NCI-H526 treated with DMSO at 0.1 percent for 48 hours (cell line): ENCODE measurements around the gene MIAT.

Experiments
- DNase-seq: peaks from one replicate; lab custom pipeline; 2025; lab: John Stamatoyannopoulos, UW

Gene MIAT

DNA sequence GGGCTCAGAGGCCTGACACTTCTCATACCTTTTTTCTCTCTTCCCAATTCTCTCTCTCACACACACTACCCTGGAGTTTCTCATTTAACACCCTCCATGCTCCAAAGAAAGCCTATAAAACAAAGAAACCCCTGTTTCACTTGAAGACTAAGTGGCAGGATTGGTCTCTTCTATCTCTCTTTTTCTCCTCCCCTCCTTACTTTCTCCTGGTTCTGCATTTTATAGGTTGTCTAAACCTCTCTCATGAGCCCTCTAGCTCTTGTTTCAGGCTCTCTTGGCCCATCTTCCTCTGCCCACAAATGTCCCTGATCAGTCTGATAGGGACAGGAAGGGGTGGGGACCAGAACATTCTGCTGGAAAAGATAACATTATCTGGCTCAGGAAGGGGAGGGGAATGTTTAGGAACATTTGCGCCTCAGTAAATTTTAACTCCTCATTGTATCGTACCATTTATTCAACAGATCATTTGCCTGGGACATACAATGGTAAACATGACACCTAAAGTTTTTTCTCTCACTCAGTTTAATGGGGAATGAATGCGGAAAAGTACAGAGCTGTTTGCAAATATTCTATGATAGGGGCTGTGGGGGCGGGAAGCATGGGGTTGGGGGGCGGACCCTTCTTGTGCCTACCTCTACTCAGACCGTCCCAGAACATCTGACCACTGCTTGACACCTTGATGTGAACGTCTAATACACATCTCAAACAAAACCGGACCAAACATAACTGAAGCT lies 24.8 kb upstream of the MIAT start:
- DNase-seq, result no peak

DNA sequence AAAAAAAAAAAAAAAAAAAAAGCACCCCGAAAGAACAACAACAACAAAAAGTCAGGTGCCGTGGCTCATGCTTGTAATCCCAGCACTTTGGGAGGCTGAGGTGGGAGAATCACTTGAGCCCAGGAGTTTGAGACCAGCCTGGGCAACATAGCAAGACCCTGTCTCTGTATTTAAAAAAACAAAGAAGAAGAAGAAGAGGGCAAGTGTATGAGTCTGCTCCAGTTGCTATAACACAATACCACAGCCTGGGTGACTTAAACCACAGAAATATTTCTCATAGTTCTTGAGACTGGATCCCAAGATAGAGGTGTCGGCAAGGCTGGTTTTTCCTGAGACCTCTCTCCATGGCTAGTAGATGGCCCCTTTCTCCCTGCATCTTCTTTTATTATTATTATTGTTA lies 23.2 kb upstream of the MIAT start:
- DNase-seq, result no peak

DNA sequence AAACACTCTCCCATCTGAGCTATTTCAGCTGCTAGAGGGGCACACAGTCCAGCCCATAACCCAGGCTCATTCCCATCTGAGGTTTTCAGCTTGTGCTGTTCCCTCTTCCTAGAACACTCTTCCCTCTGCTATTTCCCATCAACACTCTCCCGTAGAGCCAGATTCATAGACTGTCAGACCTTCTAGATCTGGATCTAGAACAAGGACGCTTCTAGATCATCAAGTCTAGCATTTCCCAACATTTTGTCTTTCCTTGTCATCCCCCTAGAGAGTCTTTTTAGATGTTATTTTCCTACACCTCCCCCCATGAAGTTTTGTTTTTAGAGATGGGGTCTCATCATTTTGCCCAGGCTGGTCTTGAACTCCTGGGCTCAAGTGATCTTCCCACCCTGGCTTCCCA lies 22.3 kb upstream of the MIAT start:
- DNase-seq, result no peak

DNA sequence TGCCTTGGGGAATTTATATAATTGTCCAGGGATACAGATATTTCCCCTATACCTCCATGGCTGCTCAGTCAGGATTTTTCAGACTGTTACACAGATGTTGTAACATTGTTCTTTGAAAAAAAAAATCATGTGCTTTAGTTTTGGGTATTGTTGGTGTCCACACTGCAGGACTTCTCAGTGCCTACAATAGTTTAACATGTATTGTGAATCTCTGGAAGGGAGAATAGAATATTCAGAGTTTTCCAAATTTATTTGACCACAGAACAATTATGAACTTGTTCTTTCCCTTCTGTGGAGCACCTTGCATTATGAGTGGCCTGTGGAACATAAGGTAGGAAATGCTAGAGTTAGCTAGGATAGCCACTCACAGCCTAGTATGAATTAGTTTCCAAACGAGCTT lies 21.1 kb upstream of the MIAT start:
- no peak for DNase-seq

DNA sequence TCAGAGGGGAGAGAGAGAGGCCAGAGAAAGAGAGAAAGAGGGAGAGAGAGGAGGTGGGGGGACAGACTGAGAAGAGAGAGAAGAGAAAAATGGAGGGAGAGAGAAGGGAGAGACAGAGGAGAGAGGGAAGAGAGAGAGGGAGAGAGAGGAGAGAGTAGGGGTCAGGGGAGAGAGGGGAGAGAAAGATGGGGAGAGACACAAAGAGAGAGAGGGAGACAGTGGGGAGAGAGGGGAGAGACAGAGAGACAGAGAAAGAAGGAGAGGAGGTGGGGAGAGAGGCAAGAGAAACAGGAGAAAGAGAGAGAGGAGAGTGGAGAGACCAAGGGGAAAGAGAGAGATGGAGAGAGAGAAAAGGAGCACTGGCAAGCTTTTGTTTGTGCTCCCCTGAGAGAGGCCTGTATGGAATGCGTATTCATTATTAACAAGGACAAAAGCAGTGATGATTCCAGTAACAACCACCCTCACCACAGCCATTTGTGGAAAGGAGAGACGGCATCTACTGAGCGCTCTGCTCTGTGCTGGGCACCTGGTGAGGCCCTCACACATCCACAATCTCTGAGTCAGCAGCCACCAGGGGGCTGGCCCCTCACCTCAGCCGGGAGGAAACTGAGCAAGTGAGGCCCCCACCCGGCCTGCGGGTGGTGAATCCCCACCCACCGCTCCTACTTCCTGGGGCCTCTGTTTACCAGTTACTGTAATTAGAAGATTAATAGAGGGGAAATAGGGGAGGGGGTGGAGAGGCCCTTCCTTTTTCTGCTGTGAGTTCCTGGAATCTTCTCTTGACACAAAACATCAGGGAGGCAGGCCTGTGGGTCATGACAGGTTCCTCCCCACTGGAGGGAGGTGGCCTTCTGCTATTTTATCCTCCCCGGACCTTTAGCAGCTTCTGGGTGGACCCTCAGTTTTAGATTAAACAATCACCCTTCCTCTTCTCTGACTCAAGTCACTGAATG lies 14.6 kb upstream of the MIAT start:
- DNase-seq, result no peak

DNA sequence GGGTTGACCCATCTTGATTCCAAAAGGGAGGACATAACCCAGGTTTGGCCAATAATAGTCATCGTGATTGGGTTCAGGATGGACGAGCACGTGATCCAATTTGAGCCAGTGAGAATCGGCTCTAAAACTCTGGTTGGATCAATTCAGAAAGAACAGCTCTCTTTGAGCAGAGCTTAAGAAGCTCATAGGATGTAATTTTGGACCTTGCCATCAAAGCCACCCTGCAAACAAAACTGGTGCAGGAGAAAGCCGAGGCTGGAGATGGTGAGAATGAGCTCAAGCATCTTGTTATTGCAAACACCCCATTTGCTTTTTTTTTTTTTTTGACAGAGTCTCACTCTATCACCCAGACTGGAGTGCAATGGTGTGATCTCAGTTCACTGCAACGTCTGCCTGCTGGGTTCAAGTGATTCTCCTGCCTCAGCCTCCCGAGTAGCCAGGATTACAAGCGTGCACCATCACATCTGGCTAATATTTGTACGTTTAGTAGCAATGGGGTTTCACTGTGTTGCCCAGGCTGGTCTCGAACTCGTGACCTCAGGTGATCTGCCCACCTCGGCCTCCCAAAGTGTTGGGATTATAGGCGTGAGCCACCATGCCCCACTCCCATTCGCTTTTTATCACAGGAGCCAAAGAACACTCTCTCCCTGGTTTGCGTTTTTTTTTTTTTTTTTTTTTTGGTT lies 13.8 kb upstream of the MIAT start:
- no peak for DNase-seq

DNA sequence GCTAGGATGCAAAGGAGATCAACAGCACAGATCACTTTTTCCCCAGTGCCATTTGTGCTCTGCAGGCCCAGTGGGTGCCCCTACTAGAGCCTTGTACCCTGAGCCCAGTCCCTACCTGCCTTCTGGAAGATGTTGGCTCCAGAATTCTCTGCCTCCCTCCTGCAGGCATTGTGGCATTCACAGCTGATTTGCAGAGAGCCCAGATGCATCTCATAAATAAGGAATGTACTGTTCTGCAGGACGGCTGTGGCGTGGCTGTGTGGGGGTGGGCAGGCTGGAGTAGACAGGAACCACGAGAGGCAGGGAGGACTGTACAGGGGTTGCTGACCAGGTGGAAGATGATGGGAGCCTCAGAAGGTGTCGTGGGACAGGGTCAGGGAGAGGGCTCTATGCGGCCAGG lies 11.2 kb upstream of the MIAT start:
- DNase-seq, result no peak

DNA sequence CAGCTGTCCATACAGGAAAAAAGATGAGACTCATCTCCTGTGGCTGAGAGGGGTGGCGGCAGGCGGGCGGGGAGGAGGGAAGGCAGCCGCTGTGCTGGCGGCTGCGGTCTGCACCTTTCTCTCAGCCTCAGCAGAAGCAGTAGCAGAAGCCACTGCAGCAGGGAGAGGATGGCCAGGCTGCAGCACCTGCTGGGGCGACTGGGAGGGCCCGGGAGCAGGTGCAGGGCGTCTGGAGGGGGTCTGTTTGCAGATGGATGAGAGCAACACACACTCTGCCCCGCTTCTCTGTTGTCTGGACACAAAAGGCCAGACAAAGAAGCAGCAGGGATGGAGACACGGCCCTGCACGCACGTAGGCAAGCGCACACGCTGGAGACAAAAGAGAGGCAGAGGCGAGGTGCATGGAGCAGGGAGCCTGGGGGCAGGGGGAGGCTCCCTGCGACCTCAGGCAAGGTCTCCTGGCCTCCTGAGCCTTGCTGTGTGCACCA lies 9.3 kb upstream of the MIAT start:
- peak; percentile 23 for DNase-seq

DNA sequence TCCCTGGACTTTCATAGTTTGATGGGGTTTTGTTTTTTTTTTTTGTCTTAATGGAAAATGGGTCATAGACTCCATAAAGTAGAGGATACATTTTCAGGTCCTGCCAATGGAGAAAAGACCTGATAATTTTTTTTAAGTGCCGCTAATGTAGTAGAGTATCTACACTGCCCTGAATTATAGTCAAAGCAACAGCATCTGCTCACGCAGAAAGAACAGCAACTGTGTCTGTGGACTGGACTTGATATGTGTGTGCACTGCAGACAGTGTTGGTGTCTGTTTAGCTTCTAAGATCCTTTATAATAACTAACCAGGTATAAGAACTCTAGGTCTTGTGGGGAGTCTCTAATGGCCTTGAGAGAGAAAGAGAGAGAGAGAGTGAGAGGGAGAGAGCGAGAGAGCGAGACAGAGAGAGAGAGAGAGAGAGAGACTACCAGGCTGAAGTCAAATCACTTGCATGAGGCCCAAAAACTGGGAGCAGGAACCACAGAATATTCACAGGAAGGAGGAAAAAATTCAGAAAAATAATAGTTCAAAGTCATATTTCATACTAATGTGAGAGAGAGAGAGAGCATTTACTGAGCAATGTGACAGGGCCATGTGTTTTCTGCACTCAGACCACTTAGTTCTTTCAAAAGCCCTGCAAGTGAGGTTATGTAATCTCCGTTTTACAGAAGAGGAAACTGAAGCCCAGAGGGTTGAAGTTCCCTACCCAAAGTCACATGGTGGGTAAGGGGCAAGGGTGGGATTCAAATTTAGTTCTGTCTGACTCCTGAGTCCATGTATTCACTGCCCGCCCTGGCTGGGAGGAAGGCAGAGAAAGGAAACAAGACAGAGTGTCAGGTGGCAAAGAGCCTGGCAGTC lies 8.6 kb upstream of the MIAT start:
- DNase-seq, result no peak

DNA sequence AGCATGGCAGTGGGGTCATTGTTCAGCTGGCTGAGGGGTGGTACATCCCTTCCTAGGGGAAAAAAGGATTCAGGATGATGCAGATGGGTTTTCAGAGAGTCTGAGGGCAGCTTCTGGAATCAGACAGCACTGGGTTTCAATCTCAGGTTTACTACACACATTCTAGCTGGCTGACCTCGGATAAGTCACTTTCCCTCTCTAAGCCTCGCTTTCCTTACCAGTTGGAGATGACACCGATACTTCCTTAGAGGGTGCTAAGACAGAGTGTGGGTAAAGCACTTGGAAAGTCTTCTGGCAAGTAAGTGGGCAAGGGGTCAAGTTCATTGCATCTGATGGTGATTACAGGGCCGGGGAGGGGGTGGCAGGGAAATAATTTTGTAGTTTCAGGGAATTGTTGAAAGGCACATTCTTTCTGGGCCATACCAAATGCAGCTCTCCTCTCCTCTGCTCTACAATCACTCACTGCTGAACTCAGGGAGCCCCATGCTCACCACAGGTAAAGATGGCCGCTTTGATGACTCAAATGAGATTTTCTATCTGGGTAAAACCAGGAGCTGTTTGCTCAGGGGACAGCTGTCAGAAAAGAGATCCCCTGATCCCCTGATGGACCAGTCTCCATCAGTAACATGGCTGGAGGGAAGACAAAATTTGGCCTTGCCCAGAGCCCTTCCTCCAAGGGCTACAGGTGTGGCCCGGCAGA lies 6.5 kb upstream of the MIAT start:
- DNase-seq, result no peak

DNA sequence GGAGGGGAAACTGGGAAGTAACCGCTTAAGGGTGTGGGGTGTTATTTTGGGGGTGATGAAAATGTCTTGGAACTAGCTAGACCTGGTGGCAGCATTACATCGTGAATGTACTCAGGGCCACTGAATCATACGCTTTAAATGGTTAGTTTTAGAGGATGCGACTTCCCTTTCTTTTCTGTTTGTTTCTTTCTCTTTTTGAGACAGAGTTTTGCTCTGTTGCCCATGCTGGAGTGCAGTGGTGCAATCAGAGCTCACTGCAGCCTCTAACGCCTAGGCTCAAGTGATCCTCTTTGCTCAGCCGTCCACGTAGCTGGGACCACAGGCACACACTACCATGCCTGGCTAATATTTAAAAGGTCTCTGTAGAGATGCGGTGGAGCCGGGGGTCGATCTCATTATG lies 5.6 kb upstream of the MIAT start:
- no peak for DNase-seq

DNA sequence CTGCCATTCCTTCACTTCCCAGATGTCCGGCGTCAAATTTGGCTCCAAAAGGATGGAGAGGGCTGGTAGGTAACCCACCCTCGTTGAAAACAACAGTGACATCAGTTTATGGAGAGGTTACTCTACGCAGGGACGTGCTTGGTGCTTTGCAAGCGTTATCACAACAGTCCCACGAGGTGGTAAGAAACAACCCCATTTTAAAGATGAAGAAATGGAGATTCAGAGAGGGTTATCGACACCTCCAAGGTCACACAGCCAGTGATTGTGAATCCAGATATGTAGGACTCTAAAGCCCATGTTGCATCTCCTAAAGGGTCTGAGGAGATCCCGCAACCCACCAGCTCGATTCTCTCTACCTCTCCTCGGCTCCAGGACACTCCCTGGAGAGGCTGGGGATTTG lies 773 bp downstream of the MIAT start:
- DNase-seq, result no peak

DNA sequence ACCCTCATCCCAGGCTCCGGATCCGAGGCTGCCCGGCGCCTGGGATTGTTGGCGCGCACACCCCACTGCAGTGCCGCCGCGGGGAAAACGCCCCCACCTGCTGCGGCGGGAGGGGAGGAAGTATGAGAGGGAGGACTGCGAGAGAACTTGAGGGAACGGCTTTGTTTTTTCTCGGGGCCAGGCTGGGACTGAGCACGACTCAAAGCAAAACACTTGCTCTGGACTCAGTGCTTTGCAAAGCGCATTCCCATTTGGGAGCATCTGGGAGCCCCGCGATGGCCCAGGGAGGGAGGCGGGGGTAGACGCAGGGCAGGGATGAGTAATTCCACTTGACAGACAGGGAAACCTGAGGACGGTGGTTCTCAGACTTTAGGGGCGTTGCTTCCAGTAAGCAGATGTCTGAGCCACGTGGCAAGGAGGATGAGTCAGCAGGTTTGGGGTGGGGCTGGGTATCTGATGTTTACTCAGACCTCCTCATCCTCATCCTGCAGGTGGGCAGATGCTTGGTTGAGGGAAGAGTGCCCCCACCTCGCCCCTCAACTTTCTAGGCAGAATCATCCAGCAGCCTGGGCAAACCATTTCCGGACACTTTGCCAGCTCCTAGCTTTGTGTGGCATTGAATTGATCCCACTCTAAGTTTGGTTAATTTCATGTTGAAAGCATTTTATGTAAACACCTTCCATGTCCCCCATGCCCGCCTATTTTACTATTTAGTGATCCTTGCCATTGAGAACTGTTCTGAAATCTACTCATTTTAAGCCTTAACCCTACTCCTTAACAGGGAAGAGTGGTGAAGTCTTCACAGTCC lies 1.5 kb downstream of the MIAT start:
- DNase-seq, result peak; percentile 65

DNA sequence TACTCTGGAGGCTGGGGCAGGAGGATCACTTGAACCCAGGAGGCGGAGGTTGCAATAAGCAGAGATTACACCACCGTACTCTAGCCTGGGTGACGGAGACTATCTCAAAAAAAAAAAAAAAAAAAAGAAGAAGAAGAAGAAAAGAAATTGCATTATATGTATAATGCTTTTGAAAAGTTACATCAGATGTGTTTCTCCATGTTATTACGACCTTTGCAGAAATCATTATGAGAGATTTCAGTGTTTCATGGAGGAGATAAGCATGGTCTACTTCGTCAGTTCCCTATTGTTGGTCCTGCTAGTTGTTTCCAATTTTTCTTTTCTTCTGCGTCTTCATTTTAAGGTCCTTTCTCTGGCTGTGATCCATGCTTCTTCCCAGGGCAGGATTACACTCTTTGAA lies 3.0 kb downstream of the MIAT start:
- no peak for DNase-seq

DNA sequence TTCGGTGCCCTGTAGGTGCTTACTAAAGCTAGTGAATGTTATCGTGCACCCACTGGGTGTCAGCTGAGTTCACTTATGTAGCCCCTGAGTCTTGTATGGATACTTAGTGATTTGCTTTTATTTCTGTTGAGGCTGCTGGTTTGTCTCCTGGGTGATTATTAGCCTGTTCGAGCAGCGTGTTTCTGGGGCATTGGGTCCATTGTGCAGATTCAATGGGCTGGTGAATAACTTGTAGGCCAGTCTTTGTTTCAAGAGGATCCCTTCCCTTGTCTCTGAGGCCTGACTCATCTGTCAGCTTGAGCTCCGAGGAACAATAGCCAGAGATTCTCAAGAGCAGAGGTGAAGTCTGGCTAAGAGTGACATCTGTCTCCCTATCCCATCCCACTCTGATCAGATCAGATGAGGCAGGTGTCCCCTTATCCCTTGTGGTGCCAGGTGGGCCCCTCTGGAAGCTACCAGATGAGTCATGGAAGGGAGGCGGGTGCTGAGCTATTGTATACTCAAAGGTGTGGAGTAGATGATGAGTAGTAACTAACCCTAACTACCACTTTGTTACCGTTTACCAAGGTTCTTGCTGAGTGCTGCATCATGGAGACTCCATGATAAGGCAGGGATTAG lies 3.7 kb downstream of the MIAT start:
- no peak for DNase-seq

DNA sequence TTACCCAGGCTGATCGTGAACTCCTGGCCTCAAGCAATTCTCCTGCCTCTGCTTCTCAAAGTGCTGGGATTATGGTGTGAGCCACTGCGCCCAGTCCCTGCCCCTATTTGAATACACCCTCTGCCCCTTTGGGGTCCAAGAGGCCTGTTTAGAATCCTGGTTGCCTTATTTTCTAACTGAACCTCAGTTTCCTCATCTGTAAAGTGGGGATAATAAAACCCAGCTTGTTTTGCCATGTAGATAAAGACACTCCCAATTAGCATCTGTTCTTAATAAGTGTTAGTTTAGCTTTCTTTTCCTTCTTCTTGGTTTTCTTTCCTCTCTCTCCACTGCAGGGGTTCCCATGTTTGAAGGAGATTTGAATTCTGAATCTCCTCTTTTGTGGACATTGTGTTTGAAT lies 4.8 kb downstream of the MIAT start:
- DNase-seq, result no peak

DNA sequence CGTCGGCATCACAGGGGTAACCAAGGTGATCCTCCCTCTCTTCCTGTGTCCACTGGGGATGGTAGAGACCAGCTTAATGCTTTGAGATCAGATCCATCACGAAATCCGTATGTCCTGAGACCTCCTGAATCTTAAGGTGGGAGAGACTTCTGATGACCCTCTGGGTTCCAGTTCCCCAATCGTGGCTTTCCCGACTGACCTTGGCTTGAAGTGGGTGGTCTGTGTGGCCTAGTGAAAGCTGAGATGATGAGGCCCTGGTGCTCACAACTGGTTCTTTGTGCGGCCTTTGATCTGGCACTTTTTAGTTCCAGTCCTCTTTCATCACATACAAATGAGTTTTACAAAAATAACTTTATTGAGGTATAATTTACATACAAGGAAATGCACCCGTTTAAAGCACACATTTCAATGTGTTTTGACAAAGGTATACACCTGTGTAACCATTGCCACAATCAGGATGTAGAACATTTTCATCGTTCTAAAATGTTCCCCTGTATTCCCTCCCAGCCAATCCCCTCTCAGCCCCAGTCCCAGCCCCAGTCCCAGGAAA lies 6.1 kb downstream of the MIAT start:
- DNase-seq, result no peak

DNA sequence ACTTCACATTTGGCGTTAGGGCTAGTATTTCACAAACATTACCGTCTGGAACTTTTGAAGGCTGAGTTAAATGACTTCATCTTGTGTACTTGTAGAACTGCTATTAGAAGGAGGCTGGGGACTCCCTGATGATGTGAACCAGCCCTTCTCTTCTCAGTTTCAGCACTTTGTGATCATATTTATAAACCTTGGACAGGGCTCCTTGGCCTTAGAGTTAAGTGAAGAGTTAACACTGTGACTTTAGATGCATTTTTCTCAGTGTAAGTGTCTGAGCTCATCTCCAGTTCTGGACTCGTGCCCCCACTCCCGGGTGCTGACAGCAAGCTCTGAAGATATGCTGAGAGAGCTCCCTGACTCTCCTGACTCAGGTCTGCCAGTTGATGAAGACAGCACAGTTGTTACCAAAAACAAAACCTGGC lies 8.4 kb downstream of the MIAT start:
- no peak for DNase-seq

DNA sequence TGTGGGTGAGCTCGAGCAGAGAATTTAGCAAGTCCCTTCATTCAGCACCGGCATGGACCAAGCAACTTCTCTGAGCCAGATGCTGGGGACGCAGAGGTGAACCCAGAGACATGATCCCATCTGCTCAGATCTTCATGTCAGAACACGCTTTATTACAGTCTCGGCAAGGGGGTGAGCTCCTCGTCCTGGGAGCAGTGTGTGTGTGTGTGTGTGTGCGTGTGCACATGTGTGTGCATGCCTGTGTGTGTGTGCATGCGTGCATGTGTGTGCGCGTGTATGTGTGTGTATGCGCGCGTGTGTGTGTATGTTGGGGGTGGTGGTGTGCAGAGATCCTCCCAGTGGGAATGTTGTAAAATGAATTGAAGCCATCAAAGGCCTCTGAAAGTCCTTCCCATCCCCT lies 9.8 kb downstream of the MIAT start:
- DNase-seq, result no peak
